SJCRH30 (cell line): Measurements from ENCODE around the gene B3GNT3. TPM values are rescaled to one million over a fixed set of nuclear protein-coding genes. Genes with fewer than 3 reads are reported as not detected.
A peak's percentile ranks its signal among the peaks of the same experiment; 100 is the strongest.
"Not testable (repeated sequence)": the region's sequence is repeated elsewhere in the genome, so short reads cannot be mapped to it uniquely, and the experiment has no call there.

Source experiments
- DNase-seq, 2 experiments: peaks; one replicate each; pipeline ENCODE4 v3.0.0-alpha.2; 2015 to 2020
- H3K27ac ChIP-seq: fragments of 250-450 bp; sonication (Bioruptor Pico); 2 replicates; pipeline ENCODE4 v1.5.1; 2020; ENCODE audit warnings: mild to moderate bottlenecking, moderate library complexity
- H3K27me3 ChIP-seq: fragments of 250-450 bp; sonication (Bioruptor Pico); 2 replicates; pipeline ENCODE4 v1.5.1; 2020; ENCODE audit warnings: mild to moderate bottlenecking, moderate library complexity
- H3K36me3 ChIP-seq: fragments of 250-450 bp; sonication (Bioruptor Pico); 2 replicates; pipeline ENCODE4 v1.5.1; 2020; ENCODE audit warnings: mild to moderate bottlenecking, moderate library complexity
- H3K4me1 ChIP-seq: fragments of 250-450 bp; sonication (Bioruptor Pico); 2 replicates; pipeline ENCODE4 v1.5.1; 2020; ENCODE audit warnings: mild to moderate bottlenecking, moderate library complexity
- H3K4me3 ChIP-seq: fragments of 250-450 bp; sonication (Bioruptor Pico); 2 replicates; pipeline ENCODE4 v1.5.1; 2020; ENCODE audit warnings: mild to moderate bottlenecking, moderate library complexity
- H3K9me3 ChIP-seq: fragments of 250-450 bp; sonication (Bioruptor Pico); replicated peaks from 2 replicates; pipeline ENCODE4 v1.5.1; 2020; ENCODE audit warnings: mild to moderate bottlenecking, moderate library complexity
- total RNA-seq: library from RNA; depleted of rRNA; stranded (reverse); fragments of >200 nt; shearing (Covaris generic); gene quantifications from 2 replicates; pipeline ENCODE4 v1.2.3, GENCODE V29; 2014

Gene B3GNT3
- total RNA-seq, 1 experiment from 2014 or later = not detected

DNA sequence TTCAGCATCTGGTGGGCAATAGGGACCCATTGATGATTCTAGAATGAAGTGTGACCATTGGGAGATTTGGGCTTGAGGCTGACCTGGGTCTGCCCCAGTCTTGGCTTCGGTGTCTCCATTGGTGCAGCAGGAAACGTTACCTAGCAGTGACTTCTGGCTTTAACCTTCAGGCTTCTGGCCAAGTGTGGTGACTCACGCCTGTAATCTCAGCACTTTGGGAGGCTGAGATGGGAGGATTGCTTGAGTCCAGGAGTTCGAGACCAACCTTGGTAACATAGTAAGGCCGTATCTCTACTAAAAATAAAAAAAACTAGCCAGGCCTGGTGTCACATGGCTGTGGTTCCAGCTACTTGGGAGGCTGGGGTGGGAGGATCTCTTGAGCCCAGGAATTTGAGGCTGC, 36.4 kb upstream of the B3GNT3 start:
- Histone ChIP-seq H3K27me3 (no peaks in the 10 kb centered on the region), H3K27ac (no peak overlapping the region), H3K9me3 (no peaks in the 10 kb centered on the region), H3K4me3 (no peak overlapping the region), H3K4me1 (no peaks in the 10 kb centered on the region), H3K36me3 (no peaks in the 10 kb centered on the region)
- no peak for DNase-seq

DNA sequence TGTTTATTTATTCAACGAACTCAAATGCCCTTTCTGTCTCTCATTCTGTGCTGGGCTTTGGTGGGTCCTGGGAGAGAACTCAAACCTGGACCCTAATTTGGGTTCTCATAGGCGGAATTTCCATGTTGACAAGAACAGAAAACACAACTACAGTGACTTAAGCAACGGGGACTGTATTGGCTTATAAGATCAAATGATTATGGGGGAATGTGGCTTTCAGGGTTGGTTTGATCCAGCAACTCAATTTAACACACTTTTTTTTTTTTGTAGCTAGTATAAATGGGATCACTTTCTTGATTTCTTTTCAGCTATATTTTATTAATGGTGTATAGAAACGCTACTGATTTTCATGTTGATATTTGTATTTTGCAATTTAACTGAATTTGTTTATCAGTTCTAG, 33.8 kb upstream of the B3GNT3 start:
- H3K4me1 ChIP-seq = no peaks in the 10 kb centered on the region
- no peak overlapping the region for H3K4me3 ChIP-seq
- H3K27me3 ChIP-seq = no peaks in the 10 kb centered on the region
- no peaks in the 10 kb centered on the region for H3K36me3 ChIP-seq
- no peaks in the 10 kb centered on the region for H3K9me3 ChIP-seq
- no peak for DNase-seq
- H3K27ac ChIP-seq = no peak overlapping the region

DNA sequence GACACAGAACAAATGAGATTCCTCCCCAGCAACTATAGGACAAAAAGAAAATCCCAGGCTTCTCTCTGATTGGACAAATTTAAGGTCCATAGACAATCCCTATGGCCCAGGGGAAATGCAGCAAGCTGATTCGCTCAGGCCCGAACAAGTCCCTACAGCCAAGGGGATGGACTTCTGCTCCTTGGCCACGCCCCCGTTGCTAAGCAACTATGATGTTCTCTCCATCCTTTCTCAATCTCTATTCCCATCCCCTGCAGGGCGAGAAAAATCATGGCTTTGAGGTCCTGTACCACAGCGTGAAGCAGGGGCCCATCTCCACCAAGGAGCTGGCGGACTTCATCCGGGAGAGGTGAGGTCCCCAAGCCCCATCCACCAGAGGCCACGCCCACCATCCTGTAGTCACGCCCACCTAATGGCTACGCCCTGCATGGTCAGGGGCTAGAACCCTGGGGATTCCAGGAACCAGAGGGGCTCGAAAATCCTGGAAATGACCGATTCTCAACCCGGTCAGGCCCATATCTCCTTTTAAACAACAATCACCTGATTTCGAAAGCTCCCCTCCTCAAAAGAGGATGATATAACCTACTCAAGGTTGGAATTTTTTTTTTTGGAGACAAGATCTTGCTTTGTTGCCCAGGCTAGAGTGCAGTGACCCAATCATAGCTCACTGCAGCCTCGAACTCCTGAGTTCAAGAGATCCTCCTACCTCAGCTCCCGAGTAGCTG, 32.3 kb upstream of the B3GNT3 start:
- Histone ChIP-seq H3K36me3 (no peaks in the 10 kb centered on the region), H3K27me3 (no peaks in the 10 kb centered on the region), H3K9me3 (no peaks in the 10 kb centered on the region), H3K4me1 (no peaks in the 10 kb centered on the region), H3K4me3 (no peak overlapping the region), H3K27ac (no peak overlapping the region)
- DNase-seq = peak; percentile 89 to 91

DNA sequence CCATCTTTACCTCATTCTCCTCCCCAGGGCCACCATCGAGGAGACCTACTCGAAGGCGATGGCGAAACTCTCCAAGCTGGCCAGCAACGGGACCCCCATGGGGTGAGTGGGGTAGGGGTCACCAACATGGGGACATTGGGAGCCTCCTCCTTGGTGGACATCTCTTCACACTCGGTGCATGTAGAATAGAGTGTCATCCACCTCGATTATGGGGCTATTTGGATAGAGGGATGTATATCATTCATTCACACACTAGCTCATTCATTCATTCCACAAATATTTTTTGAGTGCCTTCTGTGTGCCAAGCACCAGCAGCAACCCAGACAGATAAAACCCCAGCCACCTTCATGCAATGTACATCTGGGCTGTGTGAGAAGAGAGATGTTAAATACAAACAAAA, 30.6 kb upstream of the B3GNT3 start:
- H3K36me3 ChIP-seq = no peaks in the 10 kb centered on the region
- H3K4me3 ChIP-seq = no peak overlapping the region
- no peaks in the 10 kb centered on the region for H3K9me3 ChIP-seq
- H3K4me1 ChIP-seq = no peaks in the 10 kb centered on the region
- H3K27ac ChIP-seq = no peak overlapping the region
- DNase-seq = no peak
- no peaks in the 10 kb centered on the region for H3K27me3 ChIP-seq

DNA sequence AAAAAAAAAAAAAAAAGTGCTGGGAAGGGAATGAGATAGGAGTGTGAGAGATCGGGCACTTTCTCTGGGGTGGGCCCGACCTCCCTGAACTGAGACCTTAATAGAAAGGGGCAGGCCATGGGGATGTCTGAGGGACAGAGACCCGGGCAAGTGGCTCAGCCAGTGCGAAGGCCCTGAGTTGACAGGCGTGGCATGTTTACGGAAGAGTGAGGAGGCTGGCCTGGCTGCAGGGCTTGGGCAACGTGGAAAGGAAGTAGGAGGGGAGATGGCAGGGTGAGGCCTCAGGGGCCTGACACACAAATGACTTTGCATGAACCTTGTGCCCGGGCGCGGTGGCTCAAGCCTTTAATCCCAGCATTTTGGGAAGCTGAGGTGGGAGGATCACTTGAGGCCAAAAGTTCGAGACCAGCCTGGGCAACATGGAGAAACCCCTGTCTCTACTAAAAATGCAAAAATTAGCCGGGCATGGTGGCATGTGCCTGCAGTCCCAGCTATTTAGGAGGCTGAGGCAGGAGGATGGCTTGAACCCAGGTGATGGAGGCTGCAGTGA, 29.8 kb upstream of the B3GNT3 start:
- H3K27ac ChIP-seq = no peak overlapping the region
- no peaks in the 10 kb centered on the region for H3K36me3 ChIP-seq
- H3K9me3 ChIP-seq = no peaks in the 10 kb centered on the region
- H3K4me3 ChIP-seq = no peak overlapping the region
- DNase-seq = no peak
- no peaks in the 10 kb centered on the region for H3K27me3 ChIP-seq
- H3K4me1 ChIP-seq = no peaks in the 10 kb centered on the region

DNA sequence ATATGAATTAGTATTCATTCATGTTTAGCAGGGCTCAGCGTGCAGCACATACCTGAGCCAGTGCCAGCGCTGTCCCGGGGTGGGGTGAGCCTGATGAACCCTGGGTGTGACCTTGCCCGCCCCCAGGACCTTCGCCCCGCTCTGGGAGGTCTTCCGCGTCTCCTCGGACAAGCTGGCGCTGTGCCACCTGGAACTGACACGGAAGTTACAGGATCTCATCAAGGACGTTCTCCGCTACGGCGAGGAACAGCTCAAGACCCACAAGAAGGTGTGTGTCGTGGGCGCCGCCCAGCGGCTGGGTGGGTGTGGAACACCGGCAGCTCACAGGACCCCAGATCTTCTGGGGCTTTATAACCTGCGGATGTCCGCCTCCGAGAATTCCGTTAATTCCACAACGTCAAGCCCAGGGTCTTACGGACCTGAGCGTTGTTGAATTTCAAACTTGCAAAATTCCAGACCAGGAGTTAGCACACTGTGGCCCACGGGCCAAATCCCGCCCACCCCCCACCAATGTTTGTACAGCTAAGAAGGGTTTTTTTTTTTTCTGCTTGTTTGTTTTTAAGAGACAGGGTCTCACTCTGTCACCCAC, 28.3 kb upstream of the B3GNT3 start:
- peak; percentile 93 to 96 for DNase-seq
- Histone ChIP-seq H3K9me3 (no peaks in the 10 kb centered on the region), H3K4me1 (no peaks in the 10 kb centered on the region), H3K27ac (no peak overlapping the region), H3K4me3 (no peak overlapping the region), H3K36me3 (no peaks in the 10 kb centered on the region), H3K27me3 (no peaks in the 10 kb centered on the region)

DNA sequence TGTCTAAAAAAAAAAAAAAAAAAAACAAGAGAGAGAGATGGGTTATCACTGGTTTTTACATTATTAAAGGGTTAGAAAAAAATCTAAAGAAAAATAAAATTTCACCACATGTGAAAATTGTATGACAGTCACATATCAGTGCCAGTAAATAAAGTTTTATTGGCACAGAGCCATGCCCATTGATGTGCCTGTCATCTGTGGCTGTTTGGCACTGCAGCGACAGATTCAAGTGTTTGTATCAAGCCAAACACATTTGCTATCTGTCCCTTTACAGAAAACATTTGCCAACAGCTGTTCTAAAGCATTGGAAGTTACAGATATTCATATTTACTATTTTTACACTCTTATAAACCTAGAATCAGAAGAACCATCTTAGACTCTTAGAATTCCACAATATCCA, 27.4 kb upstream of the B3GNT3 start:
- Histone ChIP-seq H3K36me3 (no peaks in the 10 kb centered on the region), H3K4me1 (no peaks in the 10 kb centered on the region), H3K27ac (no peak overlapping the region), H3K9me3 (no peaks in the 10 kb centered on the region), H3K27me3 (no peaks in the 10 kb centered on the region), H3K4me3 (no peak overlapping the region)
- DNase-seq = no peak

DNA sequence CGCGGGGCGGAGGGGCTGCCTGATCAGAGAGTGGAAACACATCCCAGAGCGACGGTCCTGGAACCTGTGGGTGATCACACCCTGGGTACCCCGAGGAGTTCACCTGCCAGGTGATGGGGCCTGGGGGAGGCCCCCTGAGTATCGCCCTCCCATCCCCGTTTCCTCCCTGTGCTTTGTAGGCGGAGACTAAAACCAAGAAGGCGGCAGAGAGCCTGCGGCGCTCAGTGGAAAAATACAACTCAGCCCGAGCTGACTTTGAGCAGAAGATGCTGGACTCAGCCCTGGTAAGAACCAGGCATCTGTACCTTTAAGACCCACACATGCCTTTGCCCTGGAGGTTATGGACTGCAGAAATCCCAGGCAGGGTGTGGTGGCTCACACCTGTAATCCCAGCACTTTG, 24.3 kb upstream of the B3GNT3 start:
- no peak overlapping the region for H3K4me3 ChIP-seq
- H3K27me3 ChIP-seq = no peaks in the 10 kb centered on the region
- H3K36me3 ChIP-seq = no peaks in the 10 kb centered on the region
- H3K9me3 ChIP-seq = no peaks in the 10 kb centered on the region
- DNase-seq = no peak
- H3K27ac ChIP-seq = no peak overlapping the region
- no peaks in the 10 kb centered on the region for H3K4me1 ChIP-seq

DNA sequence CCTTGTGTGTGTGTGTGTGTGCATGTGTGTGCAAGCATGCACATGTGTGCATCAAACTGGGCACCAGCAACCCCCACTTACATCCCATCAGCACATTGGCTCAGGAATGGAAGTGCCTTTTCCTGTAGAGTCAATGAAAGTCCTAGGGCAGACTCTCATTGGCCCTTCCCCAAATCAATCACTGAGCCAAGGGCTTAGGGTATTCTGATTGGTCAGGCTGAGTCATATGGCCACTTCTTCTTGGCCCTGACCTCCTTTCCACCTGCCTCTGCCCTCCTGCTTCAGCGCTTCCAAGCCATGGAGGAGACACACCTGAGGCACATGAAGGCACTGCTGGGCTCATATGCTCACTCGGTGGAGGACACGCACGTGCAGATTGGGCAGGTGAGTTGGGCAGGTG, 22.8 kb upstream of the B3GNT3 start:
- Histone ChIP-seq H3K9me3 (no peaks in the 10 kb centered on the region), H3K27me3 (no peaks in the 10 kb centered on the region), H3K27ac (no peak overlapping the region), H3K4me3 (no peak overlapping the region), H3K4me1 (no peaks in the 10 kb centered on the region), H3K36me3 (no peaks in the 10 kb centered on the region)
- DNase-seq = peak; percentile 33 to 54

GRCh38 chr19:17775245-17775927, 19.6 kb upstream of the B3GNT3 start:
- Histone ChIP-seq H3K27ac (no peak overlapping the region), H3K4me1 (no peaks in the 10 kb centered on the region), H3K27me3 (no peaks in the 10 kb centered on the region), H3K36me3 (no peaks in the 10 kb centered on the region), H3K9me3 (no peaks in the 10 kb centered on the region), H3K4me3 (no peak overlapping the region)
- peak; percentile 58 to 74 for DNase-seq

DNA sequence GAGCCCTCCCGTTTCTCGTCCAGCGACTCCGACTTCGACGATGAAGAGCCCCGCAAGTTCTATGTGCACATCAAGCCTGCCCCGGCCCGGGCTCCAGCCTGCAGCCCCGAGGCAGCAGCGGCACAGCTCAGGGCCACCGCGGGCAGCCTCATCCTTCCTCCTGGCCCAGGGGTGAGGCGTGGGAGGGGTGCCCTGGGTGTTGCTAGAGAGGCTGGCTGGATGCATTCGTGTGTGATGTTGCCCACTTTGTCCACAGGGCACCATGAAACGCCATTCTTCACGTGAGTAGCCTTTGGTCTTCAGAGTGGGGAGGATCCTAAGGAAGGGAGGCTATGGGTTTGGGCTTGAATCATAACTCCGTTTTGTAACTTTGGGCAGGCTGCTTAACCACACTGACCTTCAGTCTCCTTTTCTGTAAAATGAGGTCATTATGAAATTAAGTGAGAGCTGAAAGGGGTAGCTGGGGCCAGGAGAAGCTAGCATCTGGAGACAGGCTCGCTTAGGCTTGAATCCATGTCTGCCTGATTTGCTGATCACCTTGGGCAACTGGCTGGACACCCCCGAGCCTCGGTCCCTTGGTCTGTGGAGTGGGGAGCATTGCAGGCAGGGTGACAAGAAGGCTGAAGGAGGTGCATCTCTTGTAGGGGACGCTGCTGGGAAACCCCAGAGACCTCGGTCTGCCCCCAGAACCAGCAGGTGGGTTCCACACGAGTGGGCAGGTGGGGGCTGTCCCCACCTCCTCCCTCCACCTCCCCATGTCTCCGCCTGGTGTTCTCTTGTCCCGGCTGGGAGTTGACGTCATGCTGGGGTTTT, 18.7 kb upstream of the B3GNT3 start:
- H3K9me3 ChIP-seq = no peaks in the 10 kb centered on the region
- no peaks in the 10 kb centered on the region for H3K36me3 ChIP-seq
- DNase-seq = no peak
- H3K27me3 ChIP-seq = no peaks in the 10 kb centered on the region
- H3K27ac ChIP-seq = no peak overlapping the region
- no peak overlapping the region for H3K4me3 ChIP-seq
- no peaks in the 10 kb centered on the region for H3K4me1 ChIP-seq

GRCh38 chr19:17777840-17778239, 17.1 kb upstream of the B3GNT3 start:
- not testable (repeated sequence) for H3K27ac ChIP-seq, H3K27me3 ChIP-seq, H3K9me3 ChIP-seq, H3K36me3 ChIP-seq, H3K4me1 ChIP-seq, H3K4me3 ChIP-seq, DNase-seq

- Histone ChIP-seq H3K27ac (no peak overlapping the region), H3K4me1 (no peaks in the 10 kb centered on the region), H3K36me3 (no peaks in the 10 kb centered on the region), H3K27me3 (no peaks in the 10 kb centered on the region), H3K9me3 (no peaks in the 10 kb centered on the region), H3K4me3 (peak overlapping the region; percentile 31)
- peak; percentile 78 to 80 for DNase-seq
These were observed 16.5 kb upstream of the B3GNT3 start for GRCh38 chr19:17778251-17778967.
